Body of pancreas (tissue), 4 donors: ENCODE data around the gene MAST4. TPM values are rescaled to one million over a fixed set of nuclear protein-coding genes. Genes with fewer than 3 reads are reported as not detected.

ENCODE experiments used
- ATAC-seq: fragments of 150-250 bp; one replicate; pipeline ENCODE4 v1.9.1; 2016
- DNase-seq, 4 donors: peaks; one replicate each; pipeline ENCODE4 v3.0.0-alpha.2; 2019
- H3K27ac ChIP-seq, 4 donors: fragments of 200-600 bp; sonication (generic); 1 replicate in 3 of 4; 2 replicates in 1 of 4; pipeline versions ENCODE4 v1.5.1 to v1.6.1; 2016 to 2019; ENCODE audit warnings: mild to moderate bottlenecking in 1 of 4, mixed read lengths in 1 of 4, moderate library complexity in 1 of 4
- H3K27me3 ChIP-seq, 2 donors: fragments of 200-600 bp; sonication (generic); one replicate each; pipeline ENCODE4 v1.6.0; 2016; ENCODE audit warnings: mild to moderate bottlenecking in 1 of 2
- H3K36me3 ChIP-seq, 2 donors: fragments of 200-600 bp; sonication (generic); replicated peaks in 1 of 2; 2 replicates each; pipeline ENCODE4 v1.5.1; 2016; ENCODE audit warnings: low read depth in 2 of 2; ENCODE audit not compliant: insufficient read depth in 1 of 2
- H3K4me1 ChIP-seq: fragments of 200-600 bp; sonication (generic); one replicate; pipeline ENCODE4 v1.6.0; 2016
- H3K4me3 ChIP-seq, 2 donors: fragments of 200-600 bp; sonication (generic); 1 replicate in 1 of 2; 2 replicates in 1 of 2; pipeline ENCODE4 v1.5.1; 2016 to 2019
- H3K9me3 ChIP-seq, 3 donors: fragments of 200-600 bp; sonication (generic); 1 replicate in 2 of 3; 2 replicates in 1 of 3; pipeline ENCODE4 v1.5.1; 2016
- POLR2A ChIP-seq, 3 donors: fragments of 450-650 bp; IDR thresholded peaks; one replicate each; pipeline ENCODE4 v1.6.1; 2016; ENCODE audit warnings: antibody characterized with exemption in 3 of 3, mild to moderate bottlenecking in 2 of 3
- WGBS, 2 donors: methylation state at CpG; one replicate each; pipeline ENCODE4 v1.1.5; 2017; 5-methylcytosine and 5-hydroxymethylcytosine counted together
- intact Hi-C: fragments of 100-400 bp; cut with DNase I; formaldehyde crosslinking; loops from one replicate; pipeline ENCODE4 v1.15.1; 2023
- total RNA-seq, 2 donors: library from RNA; depleted of rRNA; stranded (reverse); fragments of >200 nt; gene quantifications; one replicate each; pipeline ENCODE4 v1.1.0, GENCODE V29; 2016
- TF ChIP-seq, protein P1 (sequence below), 7 experiments: fragments of 450-650 bp in 4 of 7; fragments of 200-600 bp in 3 of 7; sonication (generic) in 3 of 7; IDR thresholded peaks; one replicate each; pipeline ENCODE4 v1.5.1; 2016 to 2019; ENCODE audit warnings: antibody characterized with exemption in 7 of 7

Gene MAST4
- total RNA-seq, 2 donors from 2014 or later = 17.9 to 29.7 TPM

DNA sequence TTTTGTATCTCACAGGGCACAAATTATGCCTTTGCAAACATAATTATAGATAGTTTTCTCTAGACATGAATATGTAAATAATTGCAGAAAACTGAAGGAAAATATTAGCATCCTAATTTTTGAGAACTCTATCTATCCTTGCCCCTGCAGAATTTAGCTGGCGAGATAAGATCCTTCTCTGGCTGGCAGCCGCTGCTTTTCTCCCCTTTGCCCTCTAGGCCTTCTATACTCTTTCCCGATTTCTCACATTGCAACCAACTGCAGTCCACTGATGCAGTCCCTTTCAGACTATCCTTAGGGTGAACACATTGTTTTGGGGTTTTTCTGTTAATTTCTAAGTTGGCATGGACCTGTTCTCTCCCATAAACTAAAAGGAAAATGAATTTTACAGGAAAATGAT, 509.1 kb downstream of the MAST4 start:
- ATAC-seq = no peak
- no peak overlapping the region for H3K4me3 ChIP-seq
- peaks cover 8% of the 10 kb centered on the region for H3K4me1 ChIP-seq
- no peaks in the 10 kb centered on the region for H3K9me3 ChIP-seq
- H3K27ac ChIP-seq = no peak overlapping the region
- intact Hi-C loops = no loop called here
- no peak for DNase-seq
- 95% methylated on average over 3 of the region's 3 CpGs for WGBS, 2 donors
- H3K36me3 ChIP-seq = peaks cover 5 to 8% of the 10 kb centered on the region in 2 donors
- TF ChIP-seq, protein P1, sequence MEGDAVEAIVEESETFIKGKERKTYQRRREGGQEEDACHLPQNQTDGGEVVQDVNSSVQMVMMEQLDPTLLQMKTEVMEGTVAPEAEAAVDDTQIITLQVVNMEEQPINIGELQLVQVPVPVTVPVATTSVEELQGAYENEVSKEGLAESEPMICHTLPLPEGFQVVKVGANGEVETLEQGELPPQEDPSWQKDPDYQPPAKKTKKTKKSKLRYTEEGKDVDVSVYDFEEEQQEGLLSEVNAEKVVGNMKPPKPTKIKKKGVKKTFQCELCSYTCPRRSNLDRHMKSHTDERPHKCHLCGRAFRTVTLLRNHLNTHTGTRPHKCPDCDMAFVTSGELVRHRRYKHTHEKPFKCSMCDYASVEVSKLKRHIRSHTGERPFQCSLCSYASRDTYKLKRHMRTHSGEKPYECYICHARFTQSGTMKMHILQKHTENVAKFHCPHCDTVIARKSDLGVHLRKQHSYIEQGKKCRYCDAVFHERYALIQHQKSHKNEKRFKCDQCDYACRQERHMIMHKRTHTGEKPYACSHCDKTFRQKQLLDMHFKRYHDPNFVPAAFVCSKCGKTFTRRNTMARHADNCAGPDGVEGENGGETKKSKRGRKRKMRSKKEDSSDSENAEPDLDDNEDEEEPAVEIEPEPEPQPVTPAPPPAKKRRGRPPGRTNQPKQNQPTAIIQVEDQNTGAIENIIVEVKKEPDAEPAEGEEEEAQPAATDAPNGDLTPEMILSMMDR (IDR thresholded peaks at IDR 0.05) = no peak
- no peak for TF ChIP-seq POLR2A (IDR thresholded peaks at IDR 0.05)
- no peaks in the 10 kb centered on the region for H3K27me3 ChIP-seq

DNA sequence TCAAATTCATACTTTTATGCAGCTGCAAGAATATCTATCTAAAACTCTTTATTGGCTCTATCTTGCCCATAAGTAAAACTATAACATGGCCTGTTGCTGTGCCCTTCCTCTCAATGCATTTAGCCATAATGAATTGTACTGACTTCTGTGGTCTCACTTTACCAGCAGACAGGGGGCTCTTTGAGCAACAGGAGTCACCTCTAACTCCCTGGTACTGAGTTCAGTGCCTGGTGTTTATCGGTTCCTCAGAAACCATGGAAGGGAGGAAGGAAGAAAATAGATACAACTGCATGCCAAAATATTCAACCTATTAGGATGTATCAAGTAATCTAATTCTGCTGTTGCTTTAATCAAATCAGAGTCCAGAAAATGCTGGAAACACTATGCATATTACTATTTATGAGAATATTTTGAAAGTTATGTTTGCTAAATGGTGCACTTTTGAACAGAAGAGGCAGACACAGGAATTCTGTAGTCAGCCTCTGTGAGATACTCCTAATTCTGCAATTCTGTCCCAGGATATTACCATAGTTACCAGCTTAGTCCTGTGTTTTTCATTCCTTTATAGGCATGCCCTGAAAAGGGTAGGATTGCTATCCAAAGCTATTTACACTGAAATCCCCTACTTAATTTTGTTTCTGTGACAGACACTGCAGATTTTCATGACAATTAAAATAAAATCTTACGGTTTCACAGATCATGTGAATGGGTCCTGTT, 510.6 kb downstream of the MAST4 start:
- H3K4me1 ChIP-seq = peaks cover 8% of the 10 kb centered on the region
- H3K4me3 ChIP-seq = no peak overlapping the region
- no peaks in the 10 kb centered on the region for H3K9me3 ChIP-seq
- intact Hi-C loops = no loop called here
- H3K27ac ChIP-seq = no peak overlapping the region
- WGBS, 2 donors = 47 to 48% methylated on average over 2 of the region's 2 CpGs
- no peaks in the 10 kb centered on the region for H3K27me3 ChIP-seq
- TF ChIP-seq, protein P1 (IDR thresholded peaks at IDR 0.05) = no peak
- TF ChIP-seq POLR2A (IDR thresholded peaks at IDR 0.05) = no peak
- H3K36me3 ChIP-seq = peaks cover 5 to 8% of the 10 kb centered on the region in 2 donors
- DNase-seq (no peak), ATAC-seq (no peak)

DNA sequence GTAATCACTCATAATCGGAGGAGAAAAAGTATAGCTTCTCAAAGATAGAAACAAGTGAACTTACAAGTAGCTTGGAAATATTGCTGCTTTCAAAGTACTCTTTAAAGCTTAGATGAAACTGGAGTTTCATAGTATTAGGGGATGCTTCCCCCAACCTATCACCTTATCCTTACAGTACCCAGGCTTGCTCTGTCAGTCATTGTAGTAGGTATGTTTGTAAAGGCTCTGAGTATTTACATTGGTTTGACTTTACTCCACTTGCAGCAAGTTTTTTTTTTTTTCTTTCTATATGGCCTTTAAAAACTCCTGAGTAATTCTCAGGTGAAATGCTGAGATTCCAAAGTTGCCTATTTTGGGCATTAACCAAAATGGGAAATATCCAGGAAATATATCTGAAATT, 515.6 kb downstream of the MAST4 start:
- Histone ChIP-seq H3K36me3 (peaks cover 2 to 6% of the 10 kb centered on the region in 2 donors), H3K9me3 (no peaks in the 10 kb centered on the region), H3K4me1 (peaks cover 8% of the 10 kb centered on the region), H3K4me3 (no peak overlapping the region), H3K27me3 (no peaks in the 10 kb centered on the region), H3K27ac (no peak overlapping the region)
- ATAC-seq = no peak
- 67 to 70% methylated on average over 1 of the region's 1 CpG for WGBS, 2 donors
- DNase-seq = no peak
- intact Hi-C loops = no loop called here
- no peak for TF ChIP-seq POLR2A (IDR thresholded peaks at IDR 0.05)
- TF ChIP-seq, protein P1 (IDR thresholded peaks at IDR 0.05) = no peak

DNA sequence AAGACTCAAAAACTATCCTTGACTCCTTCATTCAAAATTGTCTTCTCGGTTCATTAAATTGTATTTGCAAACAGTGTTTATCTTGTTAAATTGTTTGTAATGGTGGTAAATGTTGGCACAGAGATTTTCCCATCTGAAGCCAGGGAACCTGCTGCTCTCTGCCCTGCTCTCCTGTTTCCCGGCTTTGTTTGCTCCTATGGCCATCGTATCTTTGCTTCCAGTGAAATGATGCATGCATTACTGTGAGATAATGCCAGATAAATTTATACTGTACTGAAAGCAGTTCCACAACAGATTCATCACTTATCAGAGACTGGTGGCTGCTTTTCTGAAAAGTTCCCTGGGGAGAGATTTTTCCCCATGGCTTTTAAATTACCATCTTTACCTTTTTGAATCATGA, 519.1 kb downstream of the MAST4 start:
- DNase-seq (no peak), ATAC-seq (no peak)
- Histone ChIP-seq H3K4me3 (no peak overlapping the region), H3K4me1 (no peaks in the 10 kb centered on the region), H3K27ac (no peak overlapping the region), H3K27me3 (no peaks in the 10 kb centered on the region), H3K9me3 (no peaks in the 10 kb centered on the region), H3K36me3 (peaks cover 4 to 6% of the 10 kb centered on the region in 2 donors)
- 31 to 45% methylated on average over 3 of the region's 3 CpGs for WGBS, 2 donors
- TF ChIP-seq, protein P1 (IDR thresholded peaks at IDR 0.05) = no peak
- TF ChIP-seq POLR2A (IDR thresholded peaks at IDR 0.05) = no peak
- intact Hi-C loops = no loop called here

DNA sequence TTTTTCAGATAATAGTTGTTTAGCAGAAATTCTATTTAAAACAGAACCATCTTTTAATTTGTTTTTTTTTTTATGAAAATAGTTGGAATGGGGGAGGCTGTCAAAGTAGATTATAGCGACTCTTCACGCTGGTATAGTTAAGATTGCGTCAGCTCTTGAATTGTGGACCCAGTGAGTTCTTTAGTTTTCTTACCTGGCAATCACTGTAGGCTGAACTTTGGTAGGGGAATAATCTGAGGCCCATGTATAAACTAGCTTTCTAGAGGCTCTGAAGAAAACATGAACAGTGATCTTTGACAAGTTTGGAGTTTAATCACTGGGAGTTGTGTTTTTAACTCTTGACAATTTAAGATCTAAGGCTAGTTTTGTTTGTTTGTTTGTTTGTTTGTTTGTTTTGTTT, 519.6 kb downstream of the MAST4 start:
- no peak for TF ChIP-seq POLR2A (IDR thresholded peaks at IDR 0.05)
- TF ChIP-seq, protein P1 (IDR thresholded peaks at IDR 0.05) = no peak
- intact Hi-C loops = no loop called here
- no peaks in the 10 kb centered on the region for H3K9me3 ChIP-seq
- WGBS, 2 donors = 96% methylated on average over 3 of the region's 3 CpGs
- H3K4me3 ChIP-seq = no peak overlapping the region
- ATAC-seq (no peak), DNase-seq (no peak)
- H3K36me3 ChIP-seq = peaks cover 5 to 6% of the 10 kb centered on the region in 2 donors
- H3K4me1 ChIP-seq = no peaks in the 10 kb centered on the region
- H3K27me3 ChIP-seq = no peaks in the 10 kb centered on the region
- no peak overlapping the region for H3K27ac ChIP-seq
